ENCODE measurements around the gene PLA2G4D.

PLA2G4D gene

GRCh38 chr15:42123546-42123945 lies 29.2 kb upstream of the PLA2G4D start:
- Histone ChIP-seq H3K4me3 (ENCODE audit: low read depth, low read length) (no peak overlapping the region), H3K9ac (ENCODE audit: low read depth, low read length) (no peak overlapping the region), H3K9me3 (ENCODE audit: control insufficient read depth, insufficient read depth, low read length) (no peaks in the 10 kb centered on the region), H3K27me3 (ENCODE audit: control insufficient read depth, insufficient read depth, low read length) (no peaks in the 10 kb centered on the region; the same call in 1 of the 2 replicates), H3K36me3 (ENCODE audit: control insufficient read depth, insufficient read depth, low read length) (no peaks in the 10 kb centered on the region), H3K4me1 (ENCODE audit: control insufficient read depth, insufficient read depth, low read length) (peaks cover 11% of the 10 kb centered on the region), H3K27ac (ENCODE audit: low read depth, low read length) (no peak overlapping the region)

GRCh38 chr15:42121682-42122081 lies 27.3 kb upstream of the PLA2G4D start:
- H3K9ac ChIP-seq (ENCODE audit: low read depth, low read length) = no peak overlapping the region
- H3K27ac ChIP-seq (ENCODE audit: low read depth, low read length) = no peak overlapping the region
- H3K27me3 ChIP-seq (ENCODE audit: control insufficient read depth, insufficient read depth, low read length) = no peaks in the 10 kb centered on the region; the same call in 1 of the 2 replicates
- peaks cover 15% of the 10 kb centered on the region for H3K4me1 ChIP-seq (ENCODE audit: control insufficient read depth, insufficient read depth, low read length)
- no peaks in the 10 kb centered on the region for H3K9me3 ChIP-seq (ENCODE audit: control insufficient read depth, insufficient read depth, low read length)
- H3K36me3 ChIP-seq (ENCODE audit: control insufficient read depth, insufficient read depth, low read length) = no peaks in the 10 kb centered on the region
- no peak overlapping the region for H3K4me3 ChIP-seq (ENCODE audit: low read depth, low read length)

GRCh38 chr15:42121021-42121420 lies 26.7 kb upstream of the PLA2G4D start:
- H3K4me1 ChIP-seq (ENCODE audit: control insufficient read depth, insufficient read depth, low read length) = peaks cover 15% of the 10 kb centered on the region
- no peaks in the 10 kb centered on the region for H3K9me3 ChIP-seq (ENCODE audit: control insufficient read depth, insufficient read depth, low read length)
- H3K27ac ChIP-seq (ENCODE audit: low read depth, low read length) = no peak overlapping the region
- H3K4me3 ChIP-seq (ENCODE audit: low read depth, low read length) = no peak overlapping the region
- no peaks in the 10 kb centered on the region; the same call in 1 of the 2 replicates for H3K27me3 ChIP-seq (ENCODE audit: control insufficient read depth, insufficient read depth, low read length)
- H3K36me3 ChIP-seq (ENCODE audit: control insufficient read depth, insufficient read depth, low read length) = no peaks in the 10 kb centered on the region
- no peak overlapping the region for H3K9ac ChIP-seq (ENCODE audit: low read depth, low read length)

GRCh38 chr15:42120285-42120684 lies 25.9 kb upstream of the PLA2G4D start:
- no peak overlapping the region for H3K27ac ChIP-seq (ENCODE audit: low read depth, low read length)
- no peak overlapping the region for H3K9ac ChIP-seq (ENCODE audit: low read depth, low read length)
- H3K27me3 ChIP-seq (ENCODE audit: control insufficient read depth, insufficient read depth, low read length) = no peaks in the 10 kb centered on the region; the same call in 1 of the 2 replicates
- H3K36me3 ChIP-seq (ENCODE audit: control insufficient read depth, insufficient read depth, low read length) = no peaks in the 10 kb centered on the region
- no peak overlapping the region for H3K4me3 ChIP-seq (ENCODE audit: low read depth, low read length)
- no peaks in the 10 kb centered on the region for H3K9me3 ChIP-seq (ENCODE audit: control insufficient read depth, insufficient read depth, low read length)
- H3K4me1 ChIP-seq (ENCODE audit: control insufficient read depth, insufficient read depth, low read length) = peaks cover 15% of the 10 kb centered on the region

- peaks cover 15% of the 10 kb centered on the region for H3K4me1 ChIP-seq (ENCODE audit: control insufficient read depth, insufficient read depth, low read length)
- H3K9me3 ChIP-seq (ENCODE audit: control insufficient read depth, insufficient read depth, low read length) = no peaks in the 10 kb centered on the region
- no peak overlapping the region for H3K27ac ChIP-seq (ENCODE audit: low read depth, low read length)
- H3K36me3 ChIP-seq (ENCODE audit: control insufficient read depth, insufficient read depth, low read length) = no peaks in the 10 kb centered on the region
- no peak overlapping the region for H3K9ac ChIP-seq (ENCODE audit: low read depth, low read length)
- H3K4me3 ChIP-seq (ENCODE audit: low read depth, low read length) = no peak overlapping the region
- no peaks in the 10 kb centered on the region; the same call in 1 of the 2 replicates for H3K27me3 ChIP-seq (ENCODE audit: control insufficient read depth, insufficient read depth, low read length)
Observed at GRCh38 chr15:42119446-42119760, 25.0 kb upstream of the PLA2G4D start.

GRCh38 chr15:42118650-42119445 lies 24.5 kb upstream of the PLA2G4D start:
- Histone ChIP-seq H3K9ac (ENCODE audit: low read depth, low read length) (no peak overlapping the region), H3K4me3 (ENCODE audit: low read depth, low read length) (peak overlapping the region; percentile 17; the same call in 1 of the 2 replicates), H3K9me3 (ENCODE audit: control insufficient read depth, insufficient read depth, low read length) (no peaks in the 10 kb centered on the region), H3K27me3 (ENCODE audit: control insufficient read depth, insufficient read depth, low read length) (no peaks in the 10 kb centered on the region; the same call in 1 of the 2 replicates), H3K4me1 (ENCODE audit: control insufficient read depth, insufficient read depth, low read length) (peaks cover 15% of the 10 kb centered on the region), H3K27ac (ENCODE audit: low read depth, low read length) (no peak overlapping the region), H3K36me3 (ENCODE audit: control insufficient read depth, insufficient read depth, low read length) (no peaks in the 10 kb centered on the region)

- H3K36me3 ChIP-seq (ENCODE audit: control insufficient read depth, insufficient read depth, low read length) = no peaks in the 10 kb centered on the region
Observed at GRCh38 chr15:42111924-42112323, 17.6 kb upstream of the PLA2G4D start.

GRCh38 chr15:42110367-42110766 lies 16.0 kb upstream of the PLA2G4D start:
- Histone ChIP-seq H3K27ac (ENCODE audit: low read depth, low read length) (no peak overlapping the region), H3K9ac (ENCODE audit: low read depth, low read length) (no peak overlapping the region), H3K4me3 (ENCODE audit: low read depth, low read length) (no peak overlapping the region), H3K27me3 (ENCODE audit: control insufficient read depth, insufficient read depth, low read length) (no peaks in the 10 kb centered on the region), H3K4me1 (ENCODE audit: control insufficient read depth, insufficient read depth, low read length) (no peaks in the 10 kb centered on the region), H3K9me3 (ENCODE audit: control insufficient read depth, insufficient read depth, low read length) (no peaks in the 10 kb centered on the region), H3K36me3 (ENCODE audit: control insufficient read depth, insufficient read depth, low read length) (no peaks in the 10 kb centered on the region)

More at GRCh38 chr15:42111924-42112323, 17.6 kb upstream of the PLA2G4D start:
- H3K4me1 ChIP-seq (ENCODE audit: control insufficient read depth, insufficient read depth, low read length) = no peaks in the 10 kb centered on the region
- H3K9me3 ChIP-seq (ENCODE audit: control insufficient read depth, insufficient read depth, low read length) = no peaks in the 10 kb centered on the region
- H3K9ac ChIP-seq (ENCODE audit: low read depth, low read length) = no peak overlapping the region
- no peak overlapping the region for H3K4me3 ChIP-seq (ENCODE audit: low read depth, low read length)
- no peak overlapping the region for H3K27ac ChIP-seq (ENCODE audit: low read depth, low read length)
- no peaks in the 10 kb centered on the region for H3K27me3 ChIP-seq (ENCODE audit: control insufficient read depth, insufficient read depth, low read length)

GRCh38 chr15:42108806-42109205 lies 14.4 kb upstream of the PLA2G4D start:
- no peaks in the 10 kb centered on the region for H3K27me3 ChIP-seq (ENCODE audit: control insufficient read depth, insufficient read depth, low read length)
- H3K27ac ChIP-seq (ENCODE audit: low read depth, low read length) = no peak overlapping the region
- no peak overlapping the region for H3K4me3 ChIP-seq (ENCODE audit: low read depth, low read length)
- H3K36me3 ChIP-seq (ENCODE audit: control insufficient read depth, insufficient read depth, low read length) = no peaks in the 10 kb centered on the region
- H3K9me3 ChIP-seq (ENCODE audit: control insufficient read depth, insufficient read depth, low read length) = no peaks in the 10 kb centered on the region
- H3K4me1 ChIP-seq (ENCODE audit: control insufficient read depth, insufficient read depth, low read length) = no peaks in the 10 kb centered on the region
- no peak overlapping the region for H3K9ac ChIP-seq (ENCODE audit: low read depth, low read length)

GRCh38 chr15:42108189-42108588 lies 13.8 kb upstream of the PLA2G4D start:
- Histone ChIP-seq H3K4me3 (ENCODE audit: low read depth, low read length) (no peak overlapping the region), H3K9me3 (ENCODE audit: control insufficient read depth, insufficient read depth, low read length) (no peaks in the 10 kb centered on the region), H3K36me3 (ENCODE audit: control insufficient read depth, insufficient read depth, low read length) (no peaks in the 10 kb centered on the region), H3K27ac (ENCODE audit: low read depth, low read length) (no peak overlapping the region), H3K9ac (ENCODE audit: low read depth, low read length) (no peak overlapping the region), H3K27me3 (ENCODE audit: control insufficient read depth, insufficient read depth, low read length) (no peaks in the 10 kb centered on the region), H3K4me1 (ENCODE audit: control insufficient read depth, insufficient read depth, low read length) (no peaks in the 10 kb centered on the region)

- Histone ChIP-seq H3K27ac (ENCODE audit: low read depth, low read length) (no peak overlapping the region), H3K4me3 (ENCODE audit: low read depth, low read length) (no peak overlapping the region), H3K36me3 (ENCODE audit: control insufficient read depth, insufficient read depth, low read length) (no peaks in the 10 kb centered on the region), H3K9me3 (ENCODE audit: control insufficient read depth, insufficient read depth, low read length) (no peaks in the 10 kb centered on the region), H3K27me3 (ENCODE audit: control insufficient read depth, insufficient read depth, low read length) (no peaks in the 10 kb centered on the region), H3K9ac (ENCODE audit: low read depth, low read length) (no peak overlapping the region), H3K4me1 (ENCODE audit: control insufficient read depth, insufficient read depth, low read length) (no peaks in the 10 kb centered on the region)
Observed at GRCh38 chr15:42107473-42107872, 13.1 kb upstream of the PLA2G4D start.

Data from HUES48 (cell line).